NCI-H146 (cell line): Measurements from ENCODE around the gene NBEAL2.

Source experiments
- DNase-seq: peaks from one replicate; lab custom pipeline; 2025; lab: John Stamatoyannopoulos, UW

Gene NBEAL2

GRCh38 chr3:46965151-46965550, 14.3 kb upstream of the NBEAL2 start:
- no peak for DNase-seq

DNA sequence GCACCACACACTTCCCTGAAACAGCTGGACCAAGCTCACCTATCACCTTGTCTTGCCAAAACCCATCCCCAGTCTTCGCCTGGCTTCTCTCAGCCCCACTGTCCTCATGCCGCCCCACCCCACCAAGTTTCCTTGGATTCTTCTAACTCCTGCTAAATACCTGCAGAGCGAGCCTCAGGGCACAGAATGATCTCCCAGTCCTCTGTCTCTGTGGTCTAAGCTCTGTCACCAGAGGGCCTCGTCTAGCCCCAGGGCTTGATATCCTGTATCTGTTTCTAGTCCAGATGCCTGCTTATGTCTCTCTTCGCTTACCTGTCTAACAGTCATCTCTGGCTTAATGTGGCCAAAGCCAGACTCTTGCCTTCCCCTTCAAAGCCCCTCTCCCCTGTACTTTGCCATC, 12.7 kb upstream of the NBEAL2 start:
- no peak for DNase-seq

DNA sequence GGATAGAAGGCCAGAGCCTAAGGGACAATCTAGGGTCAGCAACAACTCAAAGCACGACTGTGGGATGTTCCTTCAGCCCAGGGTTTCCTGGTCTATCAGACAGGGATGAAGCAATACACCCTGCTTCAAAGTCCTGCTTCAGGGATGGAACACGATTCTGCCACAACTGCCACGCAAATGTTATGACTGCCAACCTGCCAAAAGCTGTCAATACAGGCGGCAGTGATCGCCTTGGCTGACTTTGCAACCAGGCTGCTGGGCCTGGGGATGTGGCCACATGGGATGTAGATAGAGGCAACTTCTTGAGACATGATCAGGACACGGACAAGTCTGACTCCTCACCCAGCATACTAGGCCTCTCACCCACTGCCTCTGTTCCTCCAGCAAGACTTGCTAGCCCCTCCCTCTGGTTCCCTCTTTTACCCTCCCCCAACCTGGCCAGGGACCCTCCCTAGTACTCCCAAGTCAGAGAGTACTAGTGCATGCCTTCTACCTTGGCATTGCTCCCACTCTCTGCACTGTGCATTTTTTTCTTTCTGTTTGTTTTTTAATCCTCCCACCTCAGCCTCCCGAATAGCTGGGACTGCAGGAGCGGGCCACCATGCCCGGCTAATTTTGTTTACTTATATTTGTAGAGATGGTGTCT, 10.6 kb upstream of the NBEAL2 start:
- DNase-seq = no peak

- no peak for DNase-seq
Measured at GRCh38 chr3:46970391-46971091, 8.9 kb upstream of the NBEAL2 start.

DNA sequence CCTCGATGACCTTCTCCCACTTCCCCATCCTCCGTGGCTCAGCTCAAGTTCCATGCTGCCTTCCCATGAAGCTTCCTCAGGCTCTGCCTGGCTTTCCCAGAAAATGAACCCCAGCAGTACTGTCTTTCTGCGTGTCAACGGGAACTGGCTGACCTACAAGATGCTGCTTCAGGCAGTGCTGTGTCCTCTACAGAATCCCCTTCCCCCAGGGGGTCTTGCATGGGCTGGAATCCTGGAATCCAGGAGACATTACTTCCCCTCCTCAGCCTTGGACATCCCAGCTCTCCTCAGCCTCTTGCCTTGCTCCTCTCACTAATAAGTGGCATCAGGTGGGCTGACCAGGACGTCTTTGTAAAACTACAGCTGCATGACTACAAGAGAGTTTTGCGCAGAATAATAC, 8.3 kb upstream of the NBEAL2 start:
- DNase-seq = no peak

DNA sequence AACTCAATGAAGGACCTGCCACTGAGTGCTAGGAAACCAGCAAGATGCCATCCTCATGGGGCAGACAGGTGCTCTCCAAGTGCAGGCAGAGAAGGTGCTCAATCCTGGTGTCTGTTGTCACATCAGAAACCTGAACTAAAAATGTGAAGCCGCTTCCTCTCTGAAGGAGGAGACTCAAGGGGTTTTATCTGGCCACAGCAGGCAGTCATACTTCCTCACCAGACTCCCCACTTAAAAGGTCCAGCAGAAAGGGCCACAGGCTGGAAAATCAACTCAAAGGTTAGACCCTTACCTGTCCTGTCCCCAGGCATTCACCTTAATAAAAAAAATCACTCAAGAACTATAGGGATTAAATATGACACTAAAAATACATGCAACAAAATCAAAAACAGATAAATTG, 7.7 kb upstream of the NBEAL2 start:
- DNase-seq = no peak

GRCh38 chr3:46972396-46972795, 7.1 kb upstream of the NBEAL2 start:
- DNase-seq = no peak

DNA sequence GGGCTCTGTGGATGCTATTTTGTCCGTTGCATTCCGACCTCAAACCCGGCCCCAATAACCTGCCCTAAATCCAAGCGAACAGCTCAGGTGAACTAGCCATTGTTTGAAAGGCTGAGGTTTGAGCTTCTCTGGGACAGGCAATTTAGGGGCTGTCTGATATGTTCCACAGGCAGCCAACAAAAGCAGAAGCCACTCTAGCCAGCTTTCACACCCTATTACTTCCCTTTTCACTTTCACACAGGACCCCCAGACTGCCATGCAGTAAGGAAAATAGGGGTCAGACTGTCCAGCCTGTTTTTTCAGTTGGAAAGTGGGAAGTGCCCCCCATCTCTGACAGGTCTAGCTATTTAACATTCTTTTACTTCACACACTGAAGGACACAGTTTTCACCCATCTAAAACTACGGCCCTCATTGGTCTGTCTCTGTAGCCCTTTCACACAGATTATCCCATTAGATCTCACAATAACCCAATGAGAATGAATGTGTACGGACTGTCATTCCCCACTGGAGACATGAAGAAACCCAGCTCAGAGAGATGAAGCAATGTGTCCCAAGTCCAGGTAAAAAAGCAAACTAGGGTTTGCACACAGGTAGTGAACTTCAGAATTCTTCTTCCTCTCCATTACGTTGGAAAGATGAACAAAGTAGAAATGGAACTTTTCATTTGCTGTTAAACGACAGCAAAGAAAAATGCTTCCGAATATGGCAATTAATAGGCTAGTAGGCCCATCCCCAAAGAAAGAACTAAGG, 4.9 kb upstream of the NBEAL2 start:
- DNase-seq = no peak

GRCh38 chr3:46976326-46977190, 2.9 kb upstream of the NBEAL2 start, which contains the start of gene CCDC12:
Gene CCDC12, minus strand, starts transcription at chr3:46976745. Its CDS starts 13 bp downstream, at chr3:46976732.
- DNase-seq = peak; percentile 94

DNA sequence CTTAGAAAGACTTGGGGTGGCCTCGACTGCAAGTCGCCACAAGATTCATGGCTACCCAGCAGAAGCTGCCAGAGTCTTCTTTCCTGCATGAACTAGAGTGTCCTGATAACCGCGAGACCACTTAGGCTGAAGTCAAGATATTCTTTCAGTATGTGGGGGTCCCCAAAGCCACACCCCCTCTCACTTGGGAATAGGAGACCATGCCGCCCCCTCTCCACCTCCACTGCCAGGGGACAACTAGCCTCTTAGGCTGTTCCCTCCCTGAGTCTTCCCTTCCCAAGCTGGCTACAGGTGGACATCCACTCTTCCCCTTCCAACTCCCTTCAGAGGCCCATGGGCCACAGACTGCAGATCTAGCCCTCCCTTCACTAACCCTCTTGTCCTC, 1.7 kb upstream of the NBEAL2 start:
- DNase-seq = no peak

DNA sequence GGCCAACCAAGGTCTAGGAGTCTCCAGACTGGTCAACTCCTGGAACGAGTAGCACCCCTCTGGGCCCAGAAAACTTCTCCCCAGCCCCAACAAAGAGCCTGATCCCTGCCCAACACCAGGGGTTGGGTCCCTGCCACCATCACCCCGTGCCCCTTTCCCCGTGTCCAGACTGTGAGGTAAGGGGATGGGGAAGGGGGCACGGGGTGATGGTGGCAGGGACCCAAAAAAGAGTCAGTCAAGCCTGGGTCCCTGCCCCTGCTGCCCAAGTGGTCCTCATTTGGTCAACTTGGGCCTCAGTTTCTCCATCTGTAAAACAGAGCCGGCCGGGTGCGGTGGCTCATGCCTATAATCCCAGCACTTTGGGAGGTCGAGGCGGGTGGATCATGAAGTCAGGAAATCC, 1.1 kb upstream of the NBEAL2 start:
- no peak for DNase-seq

GRCh38 chr3:46979958-46980497, 562 bp downstream of the NBEAL2 start:
- DNase-seq = peak; percentile 43

- no peak for DNase-seq
Measured at GRCh38 chr3:46981932-46982471, 2.5 kb downstream of the NBEAL2 start.

- DNase-seq = no peak
Measured at GRCh38 chr3:46982546-46982945, 3.1 kb downstream of the NBEAL2 start.

DNA sequence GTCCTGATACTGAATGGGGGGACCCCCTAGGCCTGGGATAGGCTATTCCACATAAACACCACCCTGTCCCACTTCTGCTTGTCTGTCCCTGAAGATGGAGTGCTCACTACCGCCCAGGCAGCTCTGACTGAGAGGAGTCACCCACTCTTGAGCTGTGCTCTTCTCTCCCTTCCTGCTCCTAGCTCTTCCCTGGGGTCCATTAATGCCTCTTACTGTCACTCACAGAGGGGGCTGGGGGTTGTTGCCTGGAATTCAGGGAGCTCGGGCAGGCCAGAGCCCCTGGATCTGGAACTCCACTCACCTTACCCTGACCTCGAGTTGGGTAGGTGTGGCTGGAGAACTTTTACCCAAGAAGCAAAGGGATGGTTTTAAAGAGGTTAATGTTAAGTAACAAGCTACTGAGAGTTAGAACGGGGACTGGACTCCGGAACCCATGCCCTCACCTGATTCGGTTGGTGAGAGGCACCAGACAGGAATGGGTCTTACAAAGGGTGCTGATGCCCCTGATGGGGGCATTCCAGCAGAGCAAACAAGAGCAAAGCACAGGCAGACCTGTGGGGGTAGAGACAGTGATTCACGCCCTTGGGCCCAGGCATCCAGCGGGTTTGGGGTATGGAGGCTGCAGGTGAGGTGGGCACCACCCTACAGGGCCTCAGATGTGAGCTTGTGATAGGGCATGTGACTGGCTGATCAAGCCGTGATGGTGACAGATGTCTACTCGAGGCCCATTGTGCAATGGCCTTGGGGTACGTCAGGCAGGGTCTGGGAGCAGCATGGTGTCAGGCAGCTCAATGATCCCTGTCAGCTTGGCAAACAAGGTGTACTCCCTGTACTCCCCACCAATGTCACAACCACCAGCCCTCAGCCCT, 5.4 kb downstream of the NBEAL2 start:
- DNase-seq = no peak

GRCh38 chr3:46985588-46985987, 6.1 kb downstream of the NBEAL2 start:
- DNase-seq = no peak

DNA sequence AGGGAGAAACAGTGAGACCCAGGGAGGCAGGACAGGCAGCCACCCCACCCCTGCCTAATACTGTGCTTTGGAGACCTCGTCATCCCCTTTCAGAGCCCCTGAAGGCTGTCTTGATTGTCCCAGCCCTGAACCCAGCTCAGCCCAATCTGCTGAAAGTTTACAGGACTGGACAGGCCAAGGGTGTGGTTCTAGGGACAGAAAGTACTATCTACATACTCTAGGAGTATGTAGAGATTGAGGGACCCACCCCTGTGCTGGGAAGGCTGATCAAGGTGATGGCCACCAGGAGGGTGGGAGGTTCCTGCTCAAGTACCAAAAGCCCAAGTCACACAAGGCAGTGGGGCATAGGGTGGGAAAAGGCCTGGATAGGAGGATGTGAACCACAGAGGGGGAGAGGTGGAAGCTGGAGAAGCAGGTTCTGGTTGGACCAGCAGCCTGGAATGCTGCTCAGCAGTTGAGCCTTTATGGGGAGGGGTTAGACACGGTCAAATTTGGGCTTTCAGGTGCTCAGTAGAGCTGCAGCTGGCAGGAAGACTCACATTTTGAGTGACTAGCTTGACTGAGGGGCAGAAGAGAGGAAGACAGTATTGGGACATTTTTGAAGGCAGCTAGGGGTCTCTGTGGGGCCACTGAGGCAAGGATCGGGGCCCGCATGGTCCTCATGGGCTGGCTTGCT, 6.7 kb downstream of the NBEAL2 start:
- no peak for DNase-seq

- no peak for DNase-seq
Measured at GRCh38 chr3:46986782-46987310, 7.4 kb downstream of the NBEAL2 start.

DNA sequence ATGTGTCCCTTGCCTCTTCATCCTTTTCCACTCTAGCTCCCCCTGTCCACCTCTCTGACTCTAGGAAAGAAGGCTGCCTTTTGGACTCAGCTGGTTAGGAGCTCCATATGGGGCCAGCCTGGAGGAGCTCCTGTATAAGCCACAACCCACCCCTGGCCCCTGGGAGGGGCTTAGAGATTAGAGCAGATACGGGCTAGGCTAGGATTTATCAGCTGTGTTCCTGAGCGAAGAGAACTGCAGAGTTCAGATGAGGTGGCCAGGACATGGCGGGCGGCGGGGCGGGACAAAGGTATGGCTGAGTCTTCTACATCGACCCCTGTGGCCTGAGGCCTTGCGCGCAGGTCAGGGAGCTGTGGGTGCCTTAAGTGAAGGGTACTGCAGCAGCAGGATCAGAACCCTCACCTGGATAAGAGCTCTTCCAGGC, 7.9 kb downstream of the NBEAL2 start:
- DNase-seq = no peak
